Activated T-cell treated with anti-CD3 and anti-CD28 coated beads, Interleukin-2, amount 50 U/mL, for 1 hour (primary cell): ENCODE data around the gene MT1H.
"Not testable (repeated sequence)": the region's sequence is repeated elsewhere in the genome, so short reads cannot be mapped to it uniquely, and the experiment has no call there.

Experiments
- DNase-seq: peaks from one replicate; pipeline ENCODE4 v3.0.0-alpha.2; 2020

MT1H gene

DNA sequence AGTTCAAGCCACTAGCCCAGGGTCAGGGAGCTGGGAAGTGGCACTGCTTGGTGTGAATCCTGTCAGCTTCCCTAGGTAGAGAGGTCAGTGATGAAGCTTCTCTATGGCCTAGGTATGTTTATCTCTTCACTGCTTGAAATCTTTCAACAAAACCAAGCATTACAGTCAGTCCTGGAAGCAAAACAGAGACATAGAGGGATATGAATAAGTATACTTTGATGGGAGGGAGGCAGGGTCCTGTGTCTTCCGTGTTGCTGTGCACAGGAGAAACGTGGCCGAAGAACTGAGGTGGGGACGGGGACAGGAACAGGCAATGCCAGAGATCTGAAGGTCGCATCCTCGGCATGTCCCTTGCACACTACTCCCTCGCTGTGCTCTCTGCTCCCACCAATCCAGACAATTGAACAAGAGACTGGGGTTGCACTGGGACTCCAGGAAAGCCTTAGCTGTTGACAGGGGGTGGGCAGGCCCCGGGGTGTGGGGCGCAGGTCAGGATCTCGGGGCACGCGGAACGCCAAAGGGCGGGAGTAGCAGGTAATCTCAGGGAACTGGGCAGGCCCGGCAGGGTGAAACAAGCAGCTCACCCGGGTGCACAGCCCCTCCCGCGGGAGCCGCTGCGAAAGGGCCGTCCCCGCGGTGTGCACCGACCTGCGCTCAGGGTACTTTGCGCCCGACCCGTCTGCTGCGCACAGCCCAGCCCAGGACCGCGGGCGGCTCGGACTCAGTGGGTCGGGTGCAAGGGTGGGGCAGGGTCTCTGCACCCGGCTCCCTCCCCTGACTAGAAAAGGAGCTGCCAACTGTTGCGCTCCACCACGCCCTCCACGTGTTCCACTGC lies at the start of gene MT1H:
TSS of gene MT1H (plus strand) at position 810 of the 835 bp plus-strand sequence. CDS start 71 bp downstream, outside the sequence.
- DNase-seq, result no peak

DNA sequence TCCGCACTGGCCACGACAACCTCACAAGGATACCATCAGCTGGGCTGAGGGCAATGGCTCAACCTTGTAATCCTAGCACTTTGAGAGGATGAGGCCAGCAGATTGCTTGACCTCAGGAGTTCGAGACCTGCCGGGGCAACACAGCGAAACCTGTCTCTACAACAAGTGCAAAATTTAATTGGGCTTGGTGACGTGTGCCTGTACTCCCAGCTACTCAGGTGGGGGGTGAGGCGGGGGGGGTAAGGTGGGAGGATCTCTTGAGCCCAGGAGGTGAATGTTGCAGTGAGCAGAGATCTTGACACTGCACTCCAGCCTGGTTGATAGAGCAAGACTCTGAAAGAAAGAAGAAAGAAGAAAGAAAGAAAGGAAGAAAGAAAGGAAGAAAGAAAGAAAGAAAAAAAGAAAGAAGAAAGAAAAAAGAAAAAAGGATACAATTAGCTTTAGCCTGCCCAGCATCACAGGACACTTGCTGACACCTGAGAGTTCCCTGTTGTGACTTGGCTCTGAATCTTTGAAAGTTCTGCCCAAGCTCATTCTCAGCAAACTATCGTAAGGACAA lies 49.2 kb upstream of the MT1H start:
- DNase-seq, result no peak

DNA sequence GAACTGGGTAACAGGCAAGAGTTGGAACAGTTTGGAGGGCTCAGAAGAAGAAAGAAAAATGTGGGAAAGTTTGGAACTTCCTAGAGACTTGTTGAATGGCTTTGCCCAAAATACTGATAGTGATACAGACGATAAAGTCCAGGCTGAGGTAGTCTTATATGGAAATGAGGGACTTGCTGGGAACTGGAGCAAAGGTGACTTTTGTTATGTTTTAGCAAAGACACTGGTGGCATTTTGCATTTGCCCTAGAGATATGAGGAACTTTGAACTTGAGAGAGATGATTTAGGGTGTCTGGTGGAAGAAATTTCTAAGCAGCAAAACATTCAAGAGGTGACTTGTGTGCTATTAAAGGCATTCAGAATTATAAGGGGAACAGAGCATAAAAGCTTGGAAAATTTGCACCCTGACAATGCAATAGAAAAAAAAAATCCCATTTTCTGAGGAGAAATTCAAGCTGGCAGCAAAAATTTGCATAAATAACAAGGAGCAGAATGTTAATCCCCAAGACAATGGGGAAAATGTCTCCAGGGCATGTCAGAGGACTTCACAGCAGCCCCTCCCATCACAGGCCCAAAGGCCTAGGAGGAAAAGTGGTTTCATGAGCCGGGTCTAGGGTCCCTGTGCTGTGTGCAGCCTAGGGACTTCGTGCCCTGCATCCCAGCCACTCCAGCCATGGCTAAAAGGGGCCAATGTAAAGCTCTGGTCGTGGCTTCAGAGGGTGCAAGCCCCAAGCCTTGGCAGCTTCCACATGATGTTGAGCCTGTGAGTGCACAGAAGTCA lies 47.8 kb upstream of the MT1H start:
- not testable (repeated sequence) for DNase-seq

DNA sequence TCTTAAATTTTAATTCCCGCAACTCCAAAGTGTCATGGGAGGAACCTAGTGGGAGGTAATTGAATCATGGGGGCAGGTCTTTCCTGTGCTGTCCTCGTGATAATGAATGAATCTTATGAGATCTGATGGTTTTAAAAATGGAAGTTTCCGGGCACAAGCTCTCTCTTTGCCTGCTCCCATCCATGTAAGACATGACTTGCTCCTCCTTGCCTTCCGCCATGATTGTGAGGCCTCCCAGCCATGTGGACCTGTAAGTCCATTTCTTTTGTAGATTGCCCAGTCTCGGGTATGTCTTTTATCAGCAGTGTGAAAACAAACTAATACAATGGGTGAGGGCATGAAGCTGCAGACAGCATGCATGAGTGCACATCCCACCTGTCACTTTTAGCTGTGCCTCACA lies 46.4 kb upstream of the MT1H start:
- DNase-seq, result not testable (repeated sequence)

DNA sequence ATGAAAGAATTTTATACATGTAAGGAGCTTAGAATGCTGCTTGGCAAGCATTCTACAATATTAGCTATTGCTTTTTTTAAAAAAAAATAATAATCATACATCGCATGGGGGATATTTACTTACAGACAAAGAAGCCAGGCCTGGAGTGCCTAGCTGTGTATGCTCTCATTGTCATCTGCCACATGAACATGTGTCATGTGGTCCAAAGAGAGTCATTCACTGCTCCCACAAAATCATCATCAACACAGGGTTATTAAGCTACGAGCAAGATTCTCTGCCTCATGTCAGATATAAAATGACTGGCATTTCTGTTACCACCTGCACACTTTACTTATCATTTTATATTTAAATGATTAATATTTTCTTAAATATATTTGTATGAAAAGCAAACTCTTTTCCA lies 46.0 kb upstream of the MT1H start:
- no peak for DNase-seq

DNA sequence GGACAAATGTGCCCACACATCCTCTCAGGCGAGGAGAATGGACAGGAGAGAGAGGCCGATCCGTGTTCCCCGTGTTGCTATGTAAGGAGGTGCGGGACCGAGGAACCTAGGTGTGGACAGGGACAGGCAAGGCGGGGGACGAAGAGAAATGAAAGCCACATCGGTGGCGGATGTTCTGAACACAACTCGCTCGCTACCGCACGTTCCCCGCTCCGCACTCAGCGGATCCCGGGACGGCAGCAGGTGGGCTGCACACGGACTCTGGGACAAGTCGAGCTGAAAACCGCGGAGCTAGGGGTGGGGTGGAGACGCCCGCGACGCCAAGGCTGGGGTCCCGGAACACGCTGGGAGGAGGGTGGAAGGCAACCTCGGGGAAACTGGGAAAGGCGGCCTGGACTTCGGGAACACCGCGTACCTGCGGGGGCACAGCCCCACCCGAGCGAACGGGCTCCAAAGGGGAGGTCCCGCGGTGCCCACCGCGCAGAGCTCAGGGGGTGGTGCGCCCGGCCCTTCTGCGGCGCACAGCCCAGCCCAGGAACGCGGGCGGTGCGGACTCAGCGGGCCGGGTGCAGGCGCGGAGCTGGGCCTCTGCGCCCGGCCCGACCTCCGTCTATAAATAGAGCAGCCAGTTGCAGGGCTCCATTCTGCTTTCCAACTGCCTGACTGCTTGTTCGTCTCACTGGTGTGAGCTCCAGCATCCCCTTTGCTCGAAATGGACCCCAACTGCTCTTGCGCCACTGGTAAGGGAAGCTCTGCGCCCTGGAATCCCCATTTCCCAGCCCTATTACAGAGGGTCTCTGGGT lies 44.3 kb upstream of the MT1H start, which contains the start of gene MT1E:
TSS of gene MT1E (plus strand) at position 642 of the 803 bp plus-strand sequence. CDS start at position 713, 71 bp downstream.
- DNase-seq, result peak; percentile 58

DNA sequence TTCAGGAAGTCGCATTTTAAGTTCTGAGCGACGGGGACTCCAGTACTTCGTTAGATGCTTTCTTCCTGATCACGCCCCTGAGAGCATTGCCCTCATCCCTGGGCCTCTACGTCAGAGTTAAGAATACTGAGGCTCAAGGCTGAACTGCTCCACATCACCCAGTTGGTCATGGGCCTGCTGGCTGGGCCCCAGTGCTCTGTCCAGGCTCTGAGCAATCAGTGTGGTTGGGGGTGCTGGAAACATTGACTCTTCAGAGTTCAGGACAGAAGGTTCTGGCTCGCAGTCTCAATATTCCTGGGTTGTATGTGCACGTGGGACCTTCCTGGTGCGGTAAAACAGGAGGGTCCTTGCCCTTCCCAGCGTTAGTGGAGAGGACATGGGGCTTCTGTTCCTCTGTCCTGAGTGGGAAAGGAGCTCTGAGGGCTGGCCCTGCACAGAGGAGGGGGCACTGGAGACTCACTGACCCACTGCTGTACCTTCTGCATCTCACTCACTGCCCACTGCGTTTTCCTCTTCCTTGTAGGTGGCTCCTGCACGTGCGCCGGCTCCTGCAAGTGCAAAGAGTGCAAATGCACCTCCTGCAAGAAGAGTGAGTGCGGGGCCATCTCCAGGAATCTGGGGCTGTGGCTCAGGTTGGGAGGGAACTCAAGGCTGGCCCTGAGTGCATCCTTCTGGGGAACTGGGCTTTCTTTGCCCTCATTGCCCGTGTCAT lies 43.5 kb upstream of the MT1H start:
- DNase-seq, result no peak

DNA sequence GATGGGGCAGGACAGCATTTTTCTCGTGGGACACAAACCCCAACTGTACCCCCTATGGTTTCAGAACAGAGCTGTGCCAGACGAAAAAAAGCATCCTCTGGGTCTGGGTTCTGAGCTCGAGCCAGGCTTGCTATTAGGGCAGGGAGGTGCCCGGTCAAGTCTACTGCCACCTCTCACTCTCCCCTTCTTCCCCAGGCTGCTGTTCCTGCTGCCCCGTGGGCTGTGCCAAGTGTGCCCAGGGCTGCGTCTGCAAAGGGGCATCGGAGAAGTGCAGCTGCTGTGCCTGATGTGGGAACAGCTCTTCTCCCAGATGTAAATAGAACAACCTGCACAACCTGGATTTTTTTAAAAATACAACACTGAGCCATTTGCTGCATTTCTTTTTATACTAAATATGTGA lies 42.9 kb upstream of the MT1H start:
- DNase-seq, result no peak

DNA sequence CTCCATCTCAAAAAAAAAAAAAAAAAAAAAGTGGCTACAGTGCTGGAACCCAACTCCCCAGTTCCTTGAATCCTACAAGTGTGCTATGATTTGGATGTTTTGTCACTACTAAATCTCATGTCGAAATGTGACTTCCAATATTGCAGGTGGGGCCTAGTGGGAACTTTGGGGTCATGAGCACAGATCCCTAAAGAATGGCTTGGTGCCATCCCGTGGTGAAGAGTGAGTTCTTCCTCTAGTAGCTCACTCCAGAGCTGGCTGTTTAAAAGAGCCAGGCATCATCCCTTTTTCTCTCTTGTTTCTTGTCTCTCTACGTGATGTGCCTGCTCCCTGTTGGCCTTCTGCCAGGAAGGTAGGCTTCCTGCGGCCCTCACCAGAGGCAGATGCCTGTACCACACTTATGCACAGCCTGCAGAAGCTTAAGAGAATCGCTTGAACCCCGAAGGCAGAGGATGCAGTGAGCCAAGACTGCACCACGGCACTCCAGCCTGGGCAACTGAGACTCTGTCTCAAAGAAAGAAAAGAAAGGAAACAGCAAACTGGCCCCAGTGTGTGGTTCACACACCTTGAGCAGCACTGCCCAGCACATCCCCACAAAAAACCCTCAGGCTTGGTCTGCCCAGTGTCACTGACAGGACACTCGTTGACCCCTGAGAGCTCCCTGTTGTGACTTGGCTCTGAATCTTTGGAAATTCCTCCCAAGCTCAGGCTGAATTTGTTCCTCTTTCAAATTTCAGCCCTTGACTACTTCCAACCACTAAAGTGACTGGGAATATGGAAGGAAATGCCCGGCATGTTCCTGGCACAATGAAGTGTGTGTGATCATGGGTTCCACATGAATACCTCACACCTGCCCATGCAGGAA lies 40.9 kb upstream of the MT1H start:
- no peak for DNase-seq

DNA sequence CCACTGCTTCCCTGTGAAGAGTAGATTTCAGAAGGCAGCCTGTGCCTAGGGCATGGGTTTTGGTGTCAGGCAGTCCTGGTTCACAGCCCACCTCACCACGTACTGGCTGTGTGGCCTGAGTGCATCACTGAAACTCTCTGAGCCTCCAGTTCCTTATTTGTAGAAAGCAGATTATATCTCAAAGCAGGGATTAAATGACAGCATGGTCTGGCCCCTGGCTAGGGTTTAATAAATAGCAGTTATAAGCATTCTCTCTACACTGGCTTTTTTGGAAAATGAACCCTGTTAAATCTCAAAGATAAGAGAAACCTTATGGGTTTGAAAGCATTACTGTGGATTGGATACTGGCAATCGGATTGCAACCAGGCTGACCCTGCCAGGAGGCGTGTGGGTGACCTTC lies 40.1 kb upstream of the MT1H start:
- DNase-seq, result no peak

DNA sequence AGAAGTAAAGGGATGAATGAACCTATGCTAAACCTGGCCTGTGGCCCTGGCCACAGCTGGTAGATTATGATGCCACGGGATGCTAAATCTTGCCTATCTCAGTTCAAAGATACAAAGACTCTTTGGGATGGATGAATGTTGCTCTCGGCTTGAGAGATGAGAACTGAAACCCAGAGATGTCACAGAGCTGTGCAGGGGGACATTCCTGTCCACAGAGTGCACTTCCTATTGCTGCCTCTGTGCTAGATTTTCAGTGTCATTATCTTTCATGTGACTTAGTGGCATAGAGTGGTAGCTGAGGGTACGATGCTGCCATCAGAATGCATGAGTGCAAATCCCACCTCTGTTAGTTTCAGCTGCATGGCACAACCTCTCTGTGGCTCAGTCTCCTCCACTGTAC lies 39.5 kb upstream of the MT1H start:
- DNase-seq, result no peak

DNA sequence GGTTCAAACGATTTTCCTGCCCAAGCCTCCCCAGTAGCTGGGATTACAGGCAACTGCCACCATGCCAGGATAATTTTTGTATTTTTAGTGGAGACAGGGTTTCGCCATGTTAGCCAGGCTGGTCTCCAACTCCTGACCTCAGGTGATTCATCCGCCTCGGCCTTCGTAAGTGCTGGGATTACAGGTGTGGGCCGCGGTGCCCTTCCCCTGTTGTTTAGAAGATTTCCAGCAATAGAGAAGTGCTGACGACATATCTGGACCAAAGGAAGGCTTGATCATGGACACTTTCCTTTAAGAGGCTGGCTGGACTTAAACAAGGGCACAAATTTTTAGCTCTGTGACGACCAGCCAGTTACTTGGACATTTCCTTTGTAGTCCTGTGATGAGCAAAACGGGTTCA lies 38.4 kb upstream of the MT1H start:
- no peak for DNase-seq

DNA sequence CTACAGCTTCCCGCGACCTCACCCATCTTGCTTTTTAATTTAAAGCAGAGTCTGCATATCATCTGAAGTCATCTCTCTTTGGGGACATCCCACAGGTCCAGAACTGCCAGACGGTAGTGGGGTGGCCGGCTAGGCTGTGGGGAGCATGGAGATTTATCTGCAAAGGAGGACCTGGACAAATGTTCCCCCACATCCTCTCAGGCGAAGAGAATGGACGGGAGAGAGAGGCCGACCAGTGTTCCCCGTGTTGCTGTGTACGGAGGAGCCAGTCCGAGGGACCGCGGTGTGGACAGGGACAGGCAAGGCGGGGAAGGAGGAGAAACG lies 37.8 kb upstream of the MT1H start:
- DNase-seq, result no peak

DNA sequence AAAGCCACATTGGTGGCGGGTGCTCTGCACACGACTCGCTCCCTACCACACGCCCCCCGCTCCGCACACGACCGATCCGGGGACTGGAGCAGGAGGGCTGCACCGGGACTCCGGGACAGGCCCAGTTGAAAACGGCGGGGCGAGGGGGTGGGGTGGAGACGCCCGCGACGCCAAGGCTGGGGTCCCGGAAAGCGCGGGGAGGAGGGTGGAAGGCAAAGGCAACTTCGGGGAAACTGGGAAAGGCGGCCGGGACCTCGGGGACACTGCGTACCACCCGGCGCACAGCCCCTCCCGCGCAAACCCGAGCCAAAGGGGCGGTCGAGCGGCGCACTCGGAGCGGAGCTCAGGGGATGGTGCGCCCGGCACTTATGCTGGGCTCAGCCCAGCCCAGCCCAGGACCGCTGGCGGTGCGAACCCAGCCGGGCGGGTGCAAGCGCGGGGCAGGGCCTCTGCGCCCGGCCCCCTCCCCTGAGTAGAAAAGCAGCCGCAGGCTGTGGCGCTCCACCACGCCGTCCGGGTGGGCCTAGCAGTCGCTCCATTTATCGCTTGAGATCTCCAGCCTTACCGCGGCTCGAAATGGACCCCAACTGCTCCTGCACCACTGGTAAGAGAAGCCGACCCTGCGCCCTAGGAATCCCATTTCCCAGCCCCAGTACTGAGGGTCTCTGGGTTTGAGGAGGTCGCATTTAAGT lies 37.3 kb upstream of the MT1H start, which contains the start of gene MT1M:
TSS of gene MT1M (plus strand) at position 504 of the 692 bp plus-strand sequence. CDS start at position 577, 73 bp downstream.
- peak; percentile 29 for DNase-seq

DNA sequence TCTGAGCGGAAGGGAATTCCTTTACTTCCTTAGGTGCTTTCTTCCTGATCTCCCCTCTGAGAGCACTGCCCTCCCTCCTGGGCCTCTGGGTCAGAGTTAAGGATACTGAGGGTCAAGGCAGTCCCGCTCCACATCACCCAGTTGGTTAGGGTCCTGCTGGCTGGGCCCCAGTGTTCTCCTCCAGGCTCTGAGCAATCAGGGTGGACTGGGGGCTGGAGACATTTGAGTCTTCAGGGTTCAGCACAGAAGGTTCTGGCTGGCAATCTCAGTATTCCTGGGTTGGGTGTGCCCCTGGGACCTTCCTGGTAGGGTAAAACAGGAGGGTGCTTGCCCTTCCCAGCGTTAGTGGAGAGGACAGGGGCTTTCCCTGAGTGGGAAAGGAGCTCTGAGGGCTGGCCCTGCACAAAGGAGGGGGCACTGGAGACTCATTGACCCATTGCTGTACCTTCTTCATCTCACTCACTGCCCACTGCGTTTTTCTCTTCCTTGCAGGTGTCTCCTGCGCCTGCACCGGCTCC lies 36.7 kb upstream of the MT1H start:
- no peak for DNase-seq

DNA sequence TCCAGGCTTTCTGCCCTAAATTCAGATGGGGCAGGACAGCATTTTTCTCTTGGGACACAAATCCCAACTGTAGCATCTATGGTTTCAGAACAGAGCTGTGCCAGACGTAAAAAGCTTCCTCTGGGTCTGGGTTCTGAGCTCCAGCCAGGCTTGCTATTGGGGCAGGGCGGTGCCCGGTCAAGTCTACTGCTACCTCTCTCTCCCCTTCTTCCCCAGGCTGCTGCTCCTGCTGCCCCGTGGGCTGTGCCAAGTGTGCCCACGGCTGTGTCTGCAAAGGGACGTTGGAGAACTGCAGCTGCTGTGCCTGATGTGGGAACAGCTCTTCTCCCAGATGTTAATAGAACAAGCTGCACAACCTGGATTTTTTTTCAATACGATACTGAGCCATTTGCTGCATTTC lies 36.1 kb upstream of the MT1H start:
- no peak for DNase-seq

DNA sequence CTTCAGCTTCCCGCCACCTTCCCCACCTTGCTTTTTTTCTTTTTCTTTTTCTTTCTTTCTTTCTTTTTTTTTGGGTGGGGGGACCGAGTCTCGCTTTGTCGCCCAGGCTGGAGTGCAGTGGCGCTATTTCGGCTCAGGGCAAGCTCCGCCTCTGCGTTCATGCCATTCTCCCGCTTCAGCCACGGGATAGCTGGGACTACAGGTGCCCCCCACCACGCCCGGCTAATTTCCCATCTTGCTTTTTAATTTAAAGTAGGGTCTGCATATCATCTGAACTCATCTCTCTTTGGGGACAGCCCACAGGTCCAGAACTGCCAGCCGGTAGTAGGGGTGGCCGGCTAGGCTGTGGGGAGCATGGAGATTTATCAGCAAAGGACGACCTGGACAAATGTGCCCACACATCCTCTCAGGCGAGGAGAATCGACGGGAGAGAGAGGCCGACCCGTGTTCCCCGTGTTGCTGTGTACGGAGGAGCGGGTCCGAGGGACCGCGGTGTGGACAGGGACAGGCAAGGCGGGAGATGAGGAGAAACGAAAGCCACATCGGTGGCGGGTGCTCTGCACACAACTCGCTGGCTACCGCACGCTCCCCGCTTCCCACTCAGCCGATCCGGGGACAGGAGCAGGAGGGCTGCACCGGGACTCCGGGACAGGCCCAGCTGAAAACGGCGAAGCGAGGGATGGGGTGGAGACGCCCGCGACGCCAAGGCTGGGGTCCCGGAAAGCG lies 34.7 kb upstream of the MT1H start:
- no peak for DNase-seq

DNA sequence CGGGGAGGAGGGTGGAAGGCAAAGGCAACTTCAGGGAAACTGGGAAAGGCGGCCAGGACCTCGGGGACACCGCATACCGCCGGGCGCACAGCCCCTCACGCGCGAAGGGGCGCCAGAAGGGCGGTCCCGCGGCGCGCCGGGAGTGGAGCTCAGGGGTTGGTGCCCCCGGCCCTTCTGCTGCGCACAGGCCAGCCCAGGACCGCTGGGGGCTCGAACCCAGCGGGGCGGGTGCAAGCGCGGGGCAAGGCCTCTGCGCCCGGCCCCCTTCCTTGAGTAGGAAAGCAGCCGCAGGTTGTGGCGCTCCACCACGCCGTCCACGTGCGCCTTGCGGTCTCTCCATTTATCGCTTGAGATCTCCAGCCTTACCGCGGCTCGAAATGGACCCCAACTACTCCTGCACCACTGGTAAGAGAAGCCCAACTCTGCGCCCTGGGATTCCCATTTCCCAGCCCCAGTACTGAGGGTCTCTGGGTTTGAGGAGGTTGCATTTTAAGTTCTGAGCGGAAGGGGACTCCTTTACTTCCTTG lies 34.1 kb upstream of the MT1H start:
- DNase-seq, result no peak
